Skeletal muscle tissue (tissue), 4 donors: ENCODE measurements around the gene PTPRK. TPM values are rescaled to one million over a fixed set of nuclear protein-coding genes. Genes with fewer than 3 reads are reported as not detected.

ENCODE experiments used
- H3K27ac ChIP-seq: one replicate; pipeline ENCODE4 v1.7.0; 2013; ENCODE audit warnings: mild to moderate bottlenecking, low read depth, low read length, inconsistent platforms
- H3K27me3 ChIP-seq, 3 donors: one replicate each; pipeline ENCODE4 v1.7.0; 2013; ENCODE audit warnings: low read length in 3 of 3; ENCODE audit not compliant: control insufficient read depth in 3 of 3, insufficient read depth in 3 of 3
- H3K36me3 ChIP-seq, 3 donors: one replicate each; pipeline ENCODE4 v1.7.0; 2013; ENCODE audit warnings: low read length in 3 of 3; ENCODE audit not compliant: control insufficient read depth in 3 of 3, insufficient read depth in 3 of 3
- H3K4me1 ChIP-seq, 3 donors: one replicate each; pipeline ENCODE4 v1.7.0; 2013; ENCODE audit warnings: low read length in 3 of 3, mild to moderate bottlenecking in 3 of 3; ENCODE audit not compliant: control insufficient read depth in 3 of 3, insufficient read depth in 3 of 3
- H3K4me3 ChIP-seq, 3 donors: one replicate each; pipeline ENCODE4 v1.7.0; 2013; ENCODE audit warnings: low read length in 3 of 3
- H3K9ac ChIP-seq, 3 donors: one replicate each; pipeline ENCODE4 v1.7.0; 2013; ENCODE audit warnings: low read length in 3 of 3, mild to moderate bottlenecking in 3 of 3, moderate library complexity in 2 of 3, low read depth in 1 of 3
- H3K9me3 ChIP-seq, 3 donors: one replicate each; pipeline ENCODE4 v1.7.0; 2013; ENCODE audit warnings: low read length in 3 of 3; ENCODE audit not compliant: control insufficient read depth in 3 of 3
- total RNA-seq: library from RNA; depleted of rRNA; stranded (reverse); fragments of >200 nt; gene quantifications from one replicate; pipeline ENCODE4 v1.2.3, GENCODE V29; 2014
- donor health status: Osteomylitis.

Gene PTPRK
- total RNA-seq, 1 donor from 2014 or later, result 37.1 TPM

GRCh38 chr6:128099571-128100197 lies 420.7 kb downstream of the PTPRK start:
- no peak overlapping the region for H3K9ac ChIP-seq
- H3K4me1 ChIP-seq, result no peaks in the 10 kb centered on the region
- no peaks in the 10 kb centered on the region for H3K36me3 ChIP-seq
- H3K4me3 ChIP-seq, result no peak overlapping the region
- no peaks in the 10 kb centered on the region for H3K9me3 ChIP-seq
- H3K27ac ChIP-seq, result no peak overlapping the region
- no peaks in the 10 kb centered on the region for H3K27me3 ChIP-seq

- Histone ChIP-seq H3K4me1 (no peaks in the 10 kb centered on the region), H3K27ac (no peak overlapping the region), H3K4me3 (no peak overlapping the region), H3K9me3 (no peaks in the 10 kb centered on the region), H3K36me3 (no peaks in the 10 kb centered on the region), H3K27me3 (no peaks in the 10 kb centered on the region), H3K9ac (no peak overlapping the region)
Measured at GRCh38 chr6:128098000-128098581, 422.3 kb downstream of the PTPRK start.

DNA sequence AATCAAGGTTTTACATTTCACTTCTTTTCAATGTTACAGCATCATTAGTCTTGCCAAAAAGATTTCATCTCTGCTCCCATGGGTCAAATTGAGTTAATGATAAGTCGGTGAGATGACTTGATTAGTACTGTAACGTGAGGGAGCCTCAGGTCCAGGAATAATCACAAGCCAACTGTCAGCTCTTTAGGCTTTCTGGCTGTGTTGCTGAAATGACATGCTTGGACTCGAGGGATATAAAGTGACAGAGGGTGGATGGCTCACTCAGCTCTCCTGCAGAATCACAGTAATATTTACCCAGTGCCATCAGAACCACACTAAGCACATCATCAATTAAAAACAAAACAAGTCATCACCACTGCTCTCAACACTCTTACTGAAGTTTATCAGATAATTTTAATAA lies 423.4 kb downstream of the PTPRK start:
- no peak overlapping the region for H3K27ac ChIP-seq

DNA sequence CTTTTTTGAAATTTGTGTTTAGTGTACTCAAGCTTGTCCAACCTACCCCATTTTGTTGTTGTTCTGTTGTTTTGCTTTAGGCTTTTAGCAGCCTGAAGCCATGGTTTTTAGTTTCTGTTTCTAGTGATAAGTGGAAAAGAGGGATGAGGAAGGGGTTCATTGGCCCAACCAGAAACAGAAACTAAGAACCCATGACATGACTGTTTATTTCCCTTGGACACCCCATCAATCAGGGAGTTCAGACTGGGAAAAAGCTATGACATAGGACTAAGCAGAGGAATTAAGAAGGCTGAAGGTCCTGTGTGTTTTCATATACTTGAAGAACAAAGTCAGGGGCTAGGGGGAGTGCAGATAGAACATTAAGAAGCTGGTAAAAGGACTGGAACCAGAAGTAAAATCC lies 425.0 kb downstream of the PTPRK start:
- H3K9ac ChIP-seq, result no peak overlapping the region
- H3K4me1 ChIP-seq, result no peaks in the 10 kb centered on the region
- H3K27me3 ChIP-seq, result no peaks in the 10 kb centered on the region
- H3K4me3 ChIP-seq, result no peak overlapping the region
- H3K36me3 ChIP-seq, result no peaks in the 10 kb centered on the region
- H3K27ac ChIP-seq, result no peak overlapping the region
- H3K9me3 ChIP-seq, result no peaks in the 10 kb centered on the region

More for the DNA sequence above, 423.4 kb downstream of the PTPRK start:
- Histone ChIP-seq H3K4me3 (no peak overlapping the region), H3K27me3 (no peaks in the 10 kb centered on the region), H3K36me3 (no peaks in the 10 kb centered on the region), H3K9ac (no peak overlapping the region), H3K9me3 (no peaks in the 10 kb centered on the region), H3K4me1 (no peaks in the 10 kb centered on the region)

DNA sequence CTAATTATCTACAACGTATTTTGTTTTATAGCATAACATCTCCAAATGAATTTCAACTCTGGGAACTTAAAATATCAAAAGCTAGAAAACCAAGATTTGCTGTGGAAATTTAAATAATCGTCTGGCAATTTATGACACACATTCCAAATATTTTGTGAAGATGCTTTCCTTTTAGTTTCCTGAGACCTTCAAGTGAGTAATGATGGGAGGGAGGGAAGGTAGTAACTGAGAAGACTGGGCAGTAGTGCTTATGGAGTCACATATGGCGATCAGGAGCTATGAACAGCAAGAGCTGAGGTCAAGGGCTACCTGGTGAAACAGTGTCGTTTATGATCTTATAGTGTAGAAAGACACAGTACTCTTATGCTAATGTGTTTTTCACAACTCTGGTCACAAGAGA lies 441.4 kb downstream of the PTPRK start:
- Histone ChIP-seq H3K4me3 (no peak overlapping the region), H3K27me3 (no peaks in the 10 kb centered on the region), H3K9ac (no peak overlapping the region), H3K9me3 (no peaks in the 10 kb centered on the region), H3K36me3 (peaks cover 0 to 3% (median 0%) of the 10 kb centered on the region in 3 donors), H3K27ac (no peak overlapping the region), H3K4me1 (no peaks in the 10 kb centered on the region)

DNA sequence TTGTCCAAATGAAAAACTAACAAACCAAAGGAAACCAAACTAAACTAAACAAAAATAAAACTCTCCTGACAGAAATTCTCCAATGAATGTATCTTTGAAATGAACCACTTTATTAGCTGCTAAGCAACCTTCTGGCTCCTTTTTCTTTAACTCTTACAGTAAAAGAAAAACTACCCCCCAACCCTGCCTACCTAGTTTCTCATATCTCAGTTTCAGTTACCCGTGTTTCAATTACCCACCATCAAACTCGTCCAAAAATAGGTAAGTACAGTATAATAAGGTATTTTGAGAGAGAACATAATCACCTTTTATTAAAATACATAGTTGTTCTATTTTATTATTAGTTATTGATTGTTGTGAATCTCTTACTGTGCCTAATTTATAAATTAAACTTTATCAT lies 442.1 kb downstream of the PTPRK start:
- no peaks in the 10 kb centered on the region for H3K27me3 ChIP-seq
- peaks cover 0 to 3% (median 0%) of the 10 kb centered on the region in 3 donors for H3K36me3 ChIP-seq
- H3K9ac ChIP-seq, result no peak overlapping the region
- no peak overlapping the region for H3K4me3 ChIP-seq
- no peak overlapping the region for H3K27ac ChIP-seq
- H3K9me3 ChIP-seq, result no peaks in the 10 kb centered on the region
- no peaks in the 10 kb centered on the region for H3K4me1 ChIP-seq

DNA sequence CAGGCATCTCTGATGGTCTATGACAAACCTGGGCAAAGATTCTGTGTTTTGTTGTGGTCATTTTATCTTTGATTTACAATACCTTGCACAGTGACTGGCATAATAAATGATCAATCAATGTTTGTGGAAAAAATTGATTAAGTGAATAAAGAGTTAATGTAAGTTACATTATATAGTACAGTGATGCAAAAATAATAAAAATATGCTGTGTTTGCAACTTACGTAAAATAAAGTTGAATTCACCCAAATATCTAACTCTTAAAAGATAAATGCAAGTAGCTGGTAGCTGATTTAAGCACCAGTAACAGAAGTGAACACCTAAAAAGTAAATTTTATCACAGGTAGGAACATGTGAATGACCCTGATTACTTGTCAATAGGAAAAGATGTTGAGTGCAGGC lies 443.6 kb downstream of the PTPRK start:
- Histone ChIP-seq H3K4me1 (no peaks in the 10 kb centered on the region), H3K9me3 (no peaks in the 10 kb centered on the region), H3K36me3 (no peaks in the 10 kb centered on the region), H3K27me3 (no peaks in the 10 kb centered on the region), H3K9ac (no peak overlapping the region), H3K4me3 (no peak overlapping the region), H3K27ac (no peak overlapping the region)

GRCh38 chr6:128074567-128074966 lies 445.8 kb downstream of the PTPRK start:
- H3K9ac ChIP-seq, result no peak overlapping the region

DNA sequence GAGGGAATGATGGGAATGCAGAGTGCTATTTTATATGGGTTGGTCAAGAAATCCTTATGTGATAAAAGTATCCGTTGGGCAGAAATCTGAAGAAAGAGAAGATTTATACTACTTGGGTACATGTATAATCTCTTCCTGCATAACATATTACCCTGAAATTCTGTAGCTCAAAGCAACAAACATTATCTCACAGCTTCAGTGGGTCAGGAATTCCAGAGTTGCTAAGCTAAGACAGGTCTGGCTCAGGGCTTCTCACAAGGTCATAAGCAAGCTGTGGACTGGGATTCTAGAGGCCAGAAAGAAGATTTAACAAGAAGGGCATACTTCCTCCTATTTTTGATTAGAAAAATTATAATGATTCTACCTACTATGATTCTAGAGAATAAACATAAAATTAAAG lies 447.0 kb downstream of the PTPRK start:
- Histone ChIP-seq H3K9me3 (no peaks in the 10 kb centered on the region), H3K9ac (no peak overlapping the region), H3K27ac (no peak overlapping the region), H3K36me3 (no peaks in the 10 kb centered on the region), H3K27me3 (no peaks in the 10 kb centered on the region), H3K4me1 (no peaks in the 10 kb centered on the region), H3K4me3 (no peak overlapping the region)

More at GRCh38 chr6:128074567-128074966, 445.8 kb downstream of the PTPRK start:
- Histone ChIP-seq H3K4me3 (no peak overlapping the region), H3K4me1 (no peaks in the 10 kb centered on the region), H3K36me3 (no peaks in the 10 kb centered on the region), H3K27me3 (no peaks in the 10 kb centered on the region), H3K9me3 (no peaks in the 10 kb centered on the region), H3K27ac (no peak overlapping the region)

DNA sequence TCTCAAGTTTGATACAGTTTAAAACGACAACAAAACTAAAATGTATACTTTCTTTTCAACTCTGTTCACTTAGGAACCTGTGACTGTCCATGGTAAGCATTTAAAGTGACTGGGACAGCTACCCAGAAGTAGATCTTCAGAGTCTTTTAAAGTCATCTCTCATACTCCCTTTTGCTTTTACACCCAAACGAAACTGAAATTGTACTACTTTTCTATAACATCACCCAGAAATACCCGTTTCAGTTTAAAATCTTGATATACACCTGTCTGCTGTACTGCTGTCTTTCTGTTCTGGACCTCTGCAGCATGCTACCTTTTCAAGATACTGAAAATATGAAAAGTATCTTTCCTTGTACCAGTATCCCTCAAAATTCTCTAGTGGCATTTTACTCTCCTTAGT lies 449.2 kb downstream of the PTPRK start:
- Histone ChIP-seq H3K9ac (no peak overlapping the region), H3K27ac (no peak overlapping the region), H3K4me3 (no peak overlapping the region), H3K9me3 (no peaks in the 10 kb centered on the region), H3K36me3 (peaks cover 0 to 6% (median 0%) of the 10 kb centered on the region in 3 donors), H3K27me3 (no peaks in the 10 kb centered on the region), H3K4me1 (no peaks in the 10 kb centered on the region)
